H1 (cell line): ENCODE data around the gene NBAS. TPM values are rescaled to one million over a fixed set of nuclear protein-coding genes. Genes with fewer than 3 reads are reported as not detected.

ENCODE experiments used
- CTCF ChIA-PET: fragments of 300-600 bp; sonication (Branson Sonifier 250); formaldehyde crosslinking; loops from one replicate; lab custom pipeline; 2021; ENCODE audit not compliant: partially characterized antibody; lab: Charles Lee
- POLR2A ChIA-PET: fragments of 300-600 bp; sonication (Branson Sonifier 250); formaldehyde crosslinking; loops from one replicate; lab custom pipeline; 2021; ENCODE audit warnings: inconsistent platforms; ENCODE audit not compliant: partially characterized antibody; lab: Charles Lee
- DNase-seq, 2 experiments: peaks; one replicate each; pipeline versions ENCODE4 v3.0.0 to v3.0.0-alpha.2; 2010 to 2022; ENCODE audit warnings: low spot score in 2 of 2, low read depth in 1 of 2, mixed read lengths in 1 of 2
- FAIRE-seq: peaks from 2 replicates; lab custom pipeline; 2011; peaks lifted over from hg19 to GRCh38; lab: Jason Lieb, UNC
- H2AFZ ChIP-seq: 2 replicates; pipeline ENCODE4 v1.8.1; 2012; ENCODE audit warnings: low read length, inconsistent platforms
- H2AK5ac ChIP-seq: 2 replicates; pipeline ENCODE4 v1.6.1; 2013; ENCODE audit warnings: low read depth, low read length
- H2BK120ac ChIP-seq: replicated peaks from 2 replicates; pipeline ENCODE3; 2013; ENCODE audit warnings: low read depth, low read length, inconsistent platforms
- H2BK12ac ChIP-seq: 2 replicates; pipeline ENCODE4 v1.6.1; 2013; ENCODE audit warnings: low read depth, low read length
- H2BK15ac ChIP-seq: 2 replicates; pipeline ENCODE4 v1.6.1; 2013; ENCODE audit warnings: low read length
- H2BK20ac ChIP-seq: 2 replicates; pipeline ENCODE4 v1.6.1; 2013; ENCODE audit warnings: low read length
- H2BK5ac ChIP-seq: 2 replicates; pipeline ENCODE4 v1.6.1; 2013; ENCODE audit warnings: low read depth, low read length
- H3K14ac ChIP-seq: 2 replicates; pipeline ENCODE4 v1.6.1; 2013; ENCODE audit warnings: inconsistent platforms; ENCODE audit not compliant: insufficient read length
- H3K18ac ChIP-seq: 2 replicates; pipeline ENCODE4 v1.6.1; 2013; ENCODE audit warnings: low read length; ENCODE audit errors: extremely low read depth
- H3K23ac ChIP-seq: 2 replicates; pipeline ENCODE4 v1.6.1; 2013; ENCODE audit warnings: inconsistent platforms; ENCODE audit not compliant: insufficient read length
- H3K23me2 ChIP-seq: 2 replicates; pipeline ENCODE4 v1.6.1; 2013; ENCODE audit warnings: low read depth, low read length
- H3K27ac ChIP-seq: 2 replicates; pipeline ENCODE4 v1.6.1; 2011; ENCODE audit warnings: low read depth, low read length, inconsistent platforms
- H3K27me3 ChIP-seq, 4 experiments: replicated peaks in 1 of 4; 1 replicate in 1 of 4; 2 replicates in 3 of 4; pipeline versions ENCODE4 v1.6.1 to v1.8.1; 2011 to 2013; ENCODE audit warnings: low read length in 3 of 4, mild to moderate bottlenecking in 3 of 4, inconsistent platforms in 2 of 4, mixed read lengths in 2 of 4, moderate library complexity in 1 of 4; ENCODE audit not compliant: control insufficient read depth in 3 of 4, insufficient read depth in 3 of 4; ENCODE audit errors: extremely low read depth in 1 of 4
- H3K36me3 ChIP-seq, 4 experiments: 2 replicates each; pipeline versions ENCODE4 v1.6.1 to v1.8.1; 2011 to 2013; ENCODE audit warnings: mild to moderate bottlenecking in 4 of 4, low read length in 3 of 4, moderate library complexity in 2 of 4, control low read depth in 1 of 4, inconsistent platforms in 1 of 4; ENCODE audit not compliant: insufficient read depth in 4 of 4, control insufficient read depth in 2 of 4
- H3K4ac ChIP-seq: replicated peaks from 2 replicates; pipeline ENCODE3; 2013; ENCODE audit warnings: low read length, low read depth, mixed read lengths, inconsistent platforms; ENCODE audit not compliant: insufficient read length
- H3K4me1 ChIP-seq, 4 experiments: replicated peaks in 1 of 4; 1 replicate in 1 of 4; 2 replicates in 3 of 4; pipeline versions ENCODE4 v1.6.1 to v1.8.1; 2011 to 2013; ENCODE audit warnings: low read length in 3 of 4, inconsistent platforms in 2 of 4, mixed read lengths in 1 of 4; ENCODE audit not compliant: insufficient read depth in 4 of 4, control insufficient read depth in 3 of 4
- H3K4me2 ChIP-seq, 2 experiments: 2 replicates each; pipeline versions ENCODE4 v1.6.1 to v1.8.1; 2011 to 2013; ENCODE audit warnings: low read depth in 2 of 2, low read length in 2 of 2, control low read depth in 1 of 2, inconsistent platforms in 1 of 2, mild to moderate bottlenecking in 1 of 2; ENCODE audit not compliant: insufficient read depth in 1 of 2
- H3K4me3 ChIP-seq, 4 experiments: fragments of 200-600, 300-600 bp in 1 of 4; sonication (generic), shearing (Covaris generic), sonication (Bioruptor Twin) in 1 of 4; 2 replicates each; pipeline versions ENCODE4 v1.5.1 to v1.8.1; 2011 to 2016; ENCODE audit warnings: low read length in 4 of 4, low read depth in 3 of 4, control low read depth in 2 of 4, inconsistent platforms in 2 of 4, mild to moderate bottlenecking in 2 of 4, mixed read lengths in 1 of 4, moderate library complexity in 1 of 4; ENCODE audit not compliant: insufficient read depth in 2 of 4; ENCODE audit errors: extremely low read depth in 1 of 4
- H3K56ac ChIP-seq: replicated peaks from 2 replicates; pipeline ENCODE3; 2013; ENCODE audit warnings: low read depth, mild to moderate bottlenecking, mixed read lengths, low read length, inconsistent platforms; ENCODE audit not compliant: insufficient read length
- H3K79me1 ChIP-seq: 2 replicates; pipeline ENCODE4 v1.6.1; 2013; ENCODE audit warnings: low read depth, low read length, control low read depth
- H3K79me2 ChIP-seq, 2 experiments: 2 replicates each; pipeline versions ENCODE4 v1.6.1 to v1.8.1; 2012 to 2013; ENCODE audit warnings: low read length in 2 of 2, mild to moderate bottlenecking in 2 of 2, inconsistent platforms in 1 of 2; ENCODE audit not compliant: insufficient read depth in 2 of 2, control insufficient read depth in 1 of 2
- H3K9ac ChIP-seq, 4 experiments: replicated peaks in 1 of 4; 1 replicate in 1 of 4; 2 replicates in 3 of 4; pipeline versions ENCODE4 v1.6.1 to v1.8.1; 2011 to 2013; ENCODE audit warnings: low read depth in 3 of 4, low read length in 3 of 4, control low read depth in 2 of 4, mild to moderate bottlenecking in 2 of 4, moderate library complexity in 2 of 4, inconsistent platforms in 1 of 4; ENCODE audit errors: extremely low read depth in 1 of 4
- H3K9me3 ChIP-seq, 2 experiments: 2 replicates each; pipeline versions ENCODE4 v1.6.1 to v1.8.1; 2012 to 2013; ENCODE audit warnings: mild to moderate bottlenecking in 2 of 2, moderate library complexity in 2 of 2, control low read depth in 1 of 2, inconsistent platforms in 1 of 2, low read depth in 1 of 2, low read length in 1 of 2, mixed read lengths in 1 of 2; ENCODE audit not compliant: insufficient read depth in 2 of 2
- H4K20me1 ChIP-seq, 2 experiments: replicated peaks in 1 of 2; 2 replicates each; pipeline versions ENCODE3 to v1.8.1; 2011 to 2013; ENCODE audit warnings: inconsistent platforms in 2 of 2, low read length in 2 of 2, mild to moderate bottlenecking in 1 of 2; ENCODE audit not compliant: insufficient read depth in 2 of 2, control insufficient read depth in 1 of 2
- H4K5ac ChIP-seq: 2 replicates; pipeline ENCODE4 v1.6.1; 2013; ENCODE audit warnings: low read length, low read depth, mixed read lengths, inconsistent platforms; ENCODE audit not compliant: insufficient read length
- H4K8ac ChIP-seq: 2 replicates; pipeline ENCODE4 v1.8.0; 2013; ENCODE audit warnings: mild to moderate bottlenecking, moderate library complexity, low read length, inconsistent platforms; ENCODE audit not compliant: insufficient read depth; ENCODE audit errors: extremely low read depth
- H4K91ac ChIP-seq: replicated peaks from 2 replicates; pipeline ENCODE3; 2013; ENCODE audit warnings: low read length, mixed read lengths, inconsistent platforms; ENCODE audit not compliant: insufficient read length
- BRCA1 ChIP-seq: IDR thresholded peaks from 2 replicates; pipeline ENCODE4 v1.6.1; 2012; ENCODE audit warnings: low read depth, low read length, improper control_type of control experiment
- CBX5 ChIP-seq: fragments of 300-800, 300-1000 bp; sonication (generic); IDR thresholded peaks from 2 replicates; pipeline ENCODE4 v1.7.1; 2016; ENCODE audit warnings: antibody characterized with exemption, low read length, low read depth
- CHD2 ChIP-seq: IDR thresholded peaks from 2 replicates; pipeline ENCODE4 v1.6.1; 2012; ENCODE audit warnings: low read length, improper control_type of control experiment
- HDAC6 ChIP-seq: IDR thresholded peaks from one replicate; pipeline ENCODE4 v1.7.1; 2012; ENCODE audit warnings: low read depth, mild to moderate bottlenecking, inconsistent platforms, low read length, moderate library complexity
- KDM1A ChIP-seq: fragments of 200-600, 300-600 bp; sonication (generic); IDR thresholded peaks from 2 replicates; pipeline ENCODE4 v1.7.1; 2016; ENCODE audit warnings: mild to moderate bottlenecking, low read length, borderline replicate concordance
- KDM4A ChIP-seq: IDR thresholded peaks from one replicate; pipeline ENCODE4 v1.7.1; 2012; ENCODE audit warnings: low read depth, mild to moderate bottlenecking, moderate library complexity, low read length, inconsistent platforms; ENCODE audit not compliant: severe bottlenecking
- RFX5 ChIP-seq: IDR thresholded peaks from 2 replicates; pipeline ENCODE4 v1.6.1; 2011; ENCODE audit warnings: low read depth, low read length, improper control_type of control experiment, borderline replicate concordance
- RXRA ChIP-seq: IDR thresholded peaks from 2 replicates; pipeline ENCODE4 v1.6.1; 2011; ENCODE audit warnings: low read depth, mild to moderate bottlenecking, low read length, moderate library complexity; ENCODE audit not compliant: insufficient read depth
- WGBS, 2 experiments: shearing (Covaris generic) in 1 of 2; methylation state at CpG; one replicate each; pipeline versions ENCODE4 v1.1.6 to v1.1.7; 2013 to 2015; ENCODE audit warnings: low lambda C conversion rate in 2 of 2, mixed read lengths in 2 of 2, inconsistent platforms in 1 of 2, low coverage in 1 of 2, missing lambda C conversion rate in 1 of 2; ENCODE audit not compliant: insufficient replicate concordance in 2 of 2, insufficient coverage in 1 of 2, insufficient read length in 1 of 2; ENCODE audit errors: extremely low coverage in 1 of 2, missing lambda C conversion rate in 1 of 2; 5-methylcytosine and 5-hydroxymethylcytosine counted together
- polyA plus RNA-seq, 7 experiments: library from polyadenylated mRNA; depleted of rRNA in 3 of 7; stranded (reverse) in 5 of 7; unstranded in 2 of 7; fragments of >200 nt in 5 of 7; fragments of 200-250 nt in 2 of 7; gene quantifications; 1 replicate in 5 of 7; 2 replicates in 1 of 7; 4 replicates in 1 of 7; pipeline versions ENCODE4 v1.2.1 to v1.2.3, GENCODE V29; 2011 to 2013; ENCODE audit warnings: missing spikeins in 2 of 7, mixed read lengths in 2 of 7
- total RNA-seq: library from RNA; stranded (reverse); fragmentation: NEBNext Ultra II Directional; extraction: Animal tissue kit (Norgen Biotek cat#: 25700); gene quantifications from 2 replicates; pipeline ENCODE4 v1.2.1, GENCODE V29; 2021
- TF ChIP-seq, protein P1 (sequence below): IDR thresholded peaks from 2 replicates; pipeline ENCODE4 v1.6.1; 2011; ENCODE audit warnings: low read depth, mild to moderate bottlenecking, low read length; ENCODE audit not compliant: insufficient read depth
- TF ChIP-seq, protein P2 (sequence below): IDR thresholded peaks from 2 replicates; pipeline ENCODE4 v1.6.1; 2011; ENCODE audit warnings: low read length, improper control_type of control experiment
- TF ChIP-seq, protein P3 (sequence below): IDR thresholded peaks from 2 replicates; pipeline ENCODE4 v1.6.1; 2012; ENCODE audit warnings: low read length, inconsistent platforms

NBAS gene
- total and polyA plus RNA-seq, 2 of the 8 experiments (the other 6 are each of a cell fraction or from before 2014, with no cell fraction given), result 19.6 to 34.8 TPM

DNA sequence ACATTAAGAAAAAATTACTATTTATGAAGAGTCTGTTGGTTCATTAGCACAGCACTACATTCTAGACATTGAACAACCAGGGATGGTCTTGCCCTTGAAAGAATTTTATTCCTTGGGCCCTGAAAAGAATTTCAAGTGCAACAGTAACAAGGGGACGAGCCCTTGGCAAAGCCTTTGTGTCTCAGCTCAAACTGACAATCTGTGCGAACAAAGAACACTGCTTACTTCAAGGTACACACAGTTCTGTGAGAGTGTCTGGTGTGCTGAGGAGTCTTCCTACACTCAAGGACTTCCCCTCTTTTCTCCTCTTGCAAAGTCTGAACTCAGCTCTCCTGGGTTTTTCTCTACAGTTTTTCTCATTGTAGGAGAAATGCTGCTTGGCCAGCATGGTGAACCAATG, 373.4 kb downstream of the NBAS start:
- Histone ChIP-seq H2BK15ac (no peak overlapping the region), H3K27me3 (no peaks in the 10 kb centered on the region), H3K14ac (no peak overlapping the region), H3K79me1 (no peaks in the 10 kb centered on the region), H2BK20ac (no peak overlapping the region), H4K5ac (no peak overlapping the region), H3K9me3 (no peaks in the 10 kb centered on the region), H3K27ac (no peak overlapping the region), H3K56ac (no peak overlapping the region), H3K23me2 (no peaks in the 10 kb centered on the region), H3K4ac (no peak overlapping the region), H2BK12ac (no peak overlapping the region), H2AK5ac (no peak overlapping the region), H3K9ac (no peak overlapping the region), H2BK5ac (no peak overlapping the region), H3K4me1 (no peaks in the 10 kb centered on the region), H3K79me2 (no peaks in the 10 kb centered on the region), H4K20me1 (no peaks in the 10 kb centered on the region), H4K8ac (no peak overlapping the region), H3K4me3 (no peak overlapping the region), H3K18ac (no peak overlapping the region), H2AFZ (no peak overlapping the region), H4K91ac (no peak overlapping the region), H3K36me3 (no peaks in the 10 kb centered on the region), H2BK120ac (no peak overlapping the region), H3K23ac (no peak overlapping the region), H3K4me2 (no peak overlapping the region)
- DNase-seq (no peak), FAIRE-seq (no peak)
- ChIA-PET POLR2A (no interaction called here), CTCF (interaction anchor here (0.6 to 0.9 kb wide), 2 partner anchors 13 to 28 kb away, joined by 3 read pairs; no protein-coding TSS in a partner anchor)
- WGBS, 2 experiments, result 73% methylated on average over 2 of the region's 2 CpGs; no CpG with 5 or more reads in 1 of the 2 experiments
- TF ChIP-seq KDM1A, result no peak
- no peak for TF ChIP-seq CHD2
- TF ChIP-seq, protein P1, sequence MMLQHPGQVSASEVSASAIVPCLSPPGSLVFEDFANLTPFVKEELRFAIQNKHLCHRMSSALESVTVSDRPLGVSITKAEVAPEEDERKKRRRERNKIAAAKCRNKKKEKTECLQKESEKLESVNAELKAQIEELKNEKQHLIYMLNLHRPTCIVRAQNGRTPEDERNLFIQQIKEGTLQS, result no peak
- TF ChIP-seq RFX5, result no peak
- no peak for TF ChIP-seq HDAC6
- TF ChIP-seq KDM4A, result no peak
- TF ChIP-seq CBX5, result no peak
- TF ChIP-seq, protein P2, sequence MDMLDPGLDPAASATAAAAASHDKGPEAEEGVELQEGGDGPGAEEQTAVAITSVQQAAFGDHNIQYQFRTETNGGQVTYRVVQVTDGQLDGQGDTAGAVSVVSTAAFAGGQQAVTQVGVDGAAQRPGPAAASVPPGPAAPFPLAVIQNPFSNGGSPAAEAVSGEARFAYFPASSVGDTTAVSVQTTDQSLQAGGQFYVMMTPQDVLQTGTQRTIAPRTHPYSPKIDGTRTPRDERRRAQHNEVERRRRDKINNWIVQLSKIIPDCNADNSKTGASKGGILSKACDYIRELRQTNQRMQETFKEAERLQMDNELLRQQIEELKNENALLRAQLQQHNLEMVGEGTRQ, result no peak
- TF ChIP-seq RXRA, result no peak
- TF ChIP-seq, protein P3, sequence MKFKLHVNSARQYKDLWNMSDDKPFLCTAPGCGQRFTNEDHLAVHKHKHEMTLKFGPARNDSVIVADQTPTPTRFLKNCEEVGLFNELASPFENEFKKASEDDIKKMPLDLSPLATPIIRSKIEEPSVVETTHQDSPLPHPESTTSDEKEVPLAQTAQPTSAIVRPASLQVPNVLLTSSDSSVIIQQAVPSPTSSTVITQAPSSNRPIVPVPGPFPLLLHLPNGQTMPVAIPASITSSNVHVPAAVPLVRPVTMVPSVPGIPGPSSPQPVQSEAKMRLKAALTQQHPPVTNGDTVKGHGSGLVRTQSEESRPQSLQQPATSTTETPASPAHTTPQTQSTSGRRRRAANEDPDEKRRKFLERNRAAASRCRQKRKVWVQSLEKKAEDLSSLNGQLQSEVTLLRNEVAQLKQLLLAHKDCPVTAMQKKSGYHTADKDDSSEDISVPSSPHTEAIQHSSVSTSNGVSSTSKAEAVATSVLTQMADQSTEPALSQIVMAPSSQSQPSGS, result no peak
- no peak for TF ChIP-seq BRCA1
